ENCODE data around the gene CYP2J2. TPM values are rescaled to one million over a fixed set of nuclear protein-coding genes. Genes with fewer than 3 reads are reported as not detected.
"Not testable (repeated sequence)": the region's sequence is repeated elsewhere in the genome, so short reads cannot be mapped to it uniquely, and the experiment has no call there.

Gene CYP2J2
- total and polyA plus RNA-seq, 2 donors from 2014 or later: 1.0 to 4.6 TPM

- H3K4me1 ChIP-seq (ENCODE audit: control insufficient read depth in 2 of 3, insufficient read depth in 2 of 3, low read depth in 1 of 3, low read length in 3 of 3): peaks cover 0 to 3% (median 0%) of the 10 kb centered on the region in 3 donors
- TF ChIP-seq, protein P1, sequence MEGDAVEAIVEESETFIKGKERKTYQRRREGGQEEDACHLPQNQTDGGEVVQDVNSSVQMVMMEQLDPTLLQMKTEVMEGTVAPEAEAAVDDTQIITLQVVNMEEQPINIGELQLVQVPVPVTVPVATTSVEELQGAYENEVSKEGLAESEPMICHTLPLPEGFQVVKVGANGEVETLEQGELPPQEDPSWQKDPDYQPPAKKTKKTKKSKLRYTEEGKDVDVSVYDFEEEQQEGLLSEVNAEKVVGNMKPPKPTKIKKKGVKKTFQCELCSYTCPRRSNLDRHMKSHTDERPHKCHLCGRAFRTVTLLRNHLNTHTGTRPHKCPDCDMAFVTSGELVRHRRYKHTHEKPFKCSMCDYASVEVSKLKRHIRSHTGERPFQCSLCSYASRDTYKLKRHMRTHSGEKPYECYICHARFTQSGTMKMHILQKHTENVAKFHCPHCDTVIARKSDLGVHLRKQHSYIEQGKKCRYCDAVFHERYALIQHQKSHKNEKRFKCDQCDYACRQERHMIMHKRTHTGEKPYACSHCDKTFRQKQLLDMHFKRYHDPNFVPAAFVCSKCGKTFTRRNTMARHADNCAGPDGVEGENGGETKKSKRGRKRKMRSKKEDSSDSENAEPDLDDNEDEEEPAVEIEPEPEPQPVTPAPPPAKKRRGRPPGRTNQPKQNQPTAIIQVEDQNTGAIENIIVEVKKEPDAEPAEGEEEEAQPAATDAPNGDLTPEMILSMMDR (IDR thresholded peaks at IDR 0.05; ENCODE audit: borderline replicate concordance, extremely low read depth, insufficient read depth): no peak
- no peaks in the 10 kb centered on the region for H3K9me3 ChIP-seq (ENCODE audit: control insufficient read depth in 2 of 3, insufficient read depth in 1 of 3, low read length in 3 of 3)
- H3K9ac ChIP-seq (ENCODE audit: low read length in 3 of 3): no peak overlapping the region
- H3K36me3 ChIP-seq (ENCODE audit: control insufficient read depth in 2 of 3, insufficient read depth in 3 of 3, low read length in 3 of 3): peaks cover 0 to 3% (median 0%) of the 10 kb centered on the region in 3 donors
- no peak for DNase-seq
- H3K4me3 ChIP-seq (ENCODE audit: low read length in 3 of 3): no peak overlapping the region
- no peak overlapping the region for H3K27ac ChIP-seq (ENCODE audit: low read depth in 2 of 2, low read length in 2 of 2)
- intact Hi-C loops (cut with DNase I): no loop called here
- H3K27me3 ChIP-seq (ENCODE audit: control insufficient read depth, insufficient read depth, low read length): no peaks in the 10 kb centered on the region
- no peak for FAIRE-seq
Measured at GRCh38 chr1:59857679-59858354, 68.8 kb downstream of the CYP2J2 start.

DNA sequence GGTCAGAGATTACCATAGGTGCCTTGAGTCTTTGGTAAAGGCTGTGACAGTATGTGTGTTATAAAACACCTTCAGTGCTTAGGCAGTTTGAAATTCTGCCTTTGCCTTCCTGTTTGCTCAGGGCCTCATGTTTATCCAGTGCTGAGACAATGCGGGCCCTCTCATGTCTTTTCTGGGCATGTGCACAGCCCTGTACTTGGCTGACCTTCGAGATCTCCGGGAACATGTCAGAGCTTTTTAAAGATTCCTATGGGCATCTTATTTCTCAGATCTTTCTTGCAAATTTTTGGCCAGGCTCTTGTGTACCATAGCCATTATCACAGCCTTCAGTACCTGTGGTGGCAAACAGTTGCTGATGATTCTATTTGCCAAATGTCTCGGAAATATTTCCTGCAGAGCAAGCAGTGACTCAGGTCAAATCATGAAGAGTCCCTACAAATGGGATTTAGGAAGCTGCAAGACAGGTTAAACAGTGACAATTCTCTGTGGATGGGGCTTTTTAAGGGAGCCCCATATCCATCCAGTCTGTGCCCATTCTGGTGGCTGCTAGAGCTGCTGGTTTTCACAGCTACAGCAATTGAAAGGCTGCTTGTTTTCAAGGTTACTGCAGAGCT lies 69.7 kb downstream of the CYP2J2 start:
- Histone ChIP-seq H3K27ac (ENCODE audit: low read depth in 2 of 2, low read length in 2 of 2) (no peak overlapping the region), H3K4me3 (ENCODE audit: low read length in 3 of 3) (no peak overlapping the region), H3K9me3 (ENCODE audit: control insufficient read depth in 2 of 3, insufficient read depth in 1 of 3, low read length in 3 of 3) (no peaks in the 10 kb centered on the region), H3K9ac (ENCODE audit: low read length in 3 of 3) (no peak overlapping the region), H3K36me3 (ENCODE audit: control insufficient read depth in 2 of 3, insufficient read depth in 3 of 3, low read length in 3 of 3) (no peaks in the 10 kb centered on the region), H3K4me1 (ENCODE audit: control insufficient read depth in 2 of 3, insufficient read depth in 2 of 3, low read depth in 1 of 3, low read length in 3 of 3) (peaks cover 0 to 3% (median 0%) of the 10 kb centered on the region in 3 donors), H3K27me3 (ENCODE audit: control insufficient read depth, insufficient read depth, low read length) (no peaks in the 10 kb centered on the region)
- FAIRE-seq: no peak
- TF ChIP-seq, protein P1 (IDR thresholded peaks at IDR 0.05; ENCODE audit: borderline replicate concordance, extremely low read depth, insufficient read depth): no peak
- DNase-seq: no peak
- intact Hi-C loops (cut with DNase I): no loop called here

DNA sequence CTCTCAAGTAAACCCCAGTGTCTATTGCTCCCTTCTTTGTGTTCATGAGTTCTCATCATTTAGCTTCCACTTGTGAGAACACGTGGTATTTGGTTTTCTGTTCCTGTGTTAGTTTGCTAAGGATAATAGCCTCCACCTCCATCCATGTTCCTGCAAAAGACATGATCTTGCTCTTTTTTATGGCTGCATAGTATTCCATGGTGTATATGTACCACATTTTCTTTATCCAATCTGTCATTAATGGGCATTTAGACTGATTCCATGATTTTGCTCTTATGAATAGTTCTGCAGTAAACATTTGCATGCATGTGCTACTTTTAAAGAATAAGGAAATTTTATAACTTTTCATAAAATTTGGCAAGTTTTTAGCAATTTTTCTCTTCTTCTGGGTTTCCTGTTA lies 71.3 kb downstream of the CYP2J2 start:
- H3K4me1 ChIP-seq (ENCODE audit: control insufficient read depth in 2 of 3, insufficient read depth in 2 of 3, low read depth in 1 of 3, low read length in 3 of 3); intact Hi-C loops (cut with DNase I); H3K9me3 ChIP-seq (ENCODE audit: control insufficient read depth in 2 of 3, insufficient read depth in 1 of 3, low read length in 3 of 3); DNase-seq; H3K9ac ChIP-seq (ENCODE audit: low read length in 3 of 3); H3K27ac ChIP-seq (ENCODE audit: low read depth in 2 of 2, low read length in 2 of 2); H3K36me3 ChIP-seq (ENCODE audit: control insufficient read depth in 2 of 3, insufficient read depth in 3 of 3, low read length in 3 of 3); H3K4me3 ChIP-seq (ENCODE audit: low read length in 3 of 3); FAIRE-seq; H3K27me3 ChIP-seq (ENCODE audit: control insufficient read depth, insufficient read depth, low read length): not testable (repeated sequence)

- TF ChIP-seq, protein P1 (IDR thresholded peaks at IDR 0.05; ENCODE audit: borderline replicate concordance, extremely low read depth, insufficient read depth): no peak
- intact Hi-C loops (cut with DNase I): no loop called here
- DNase-seq (no peak), FAIRE-seq (no peak)
- Histone ChIP-seq H3K9me3 (ENCODE audit: control insufficient read depth in 2 of 3, insufficient read depth in 1 of 3, low read length in 3 of 3) (no peaks in the 10 kb centered on the region), H3K4me1 (ENCODE audit: control insufficient read depth in 2 of 3, insufficient read depth in 2 of 3, low read depth in 1 of 3, low read length in 3 of 3) (peaks cover 0 to 2% (median 0%) of the 10 kb centered on the region in 3 donors), H3K9ac (ENCODE audit: low read length in 3 of 3) (no peak overlapping the region), H3K27me3 (ENCODE audit: control insufficient read depth, insufficient read depth, low read length) (no peaks in the 10 kb centered on the region), H3K36me3 (ENCODE audit: control insufficient read depth in 2 of 3, insufficient read depth in 3 of 3, low read length in 3 of 3) (peaks cover 2 to 18% (median 4%) of the 10 kb centered on the region in 3 donors), H3K27ac (ENCODE audit: low read depth in 2 of 2, low read length in 2 of 2) (no peak overlapping the region), H3K4me3 (ENCODE audit: low read length in 3 of 3) (no peak overlapping the region)
Measured at GRCh38 chr1:59852117-59852516, 74.5 kb downstream of the CYP2J2 start.

Measured in kidney (tissue), 14 donors.